Peyer's patch (tissue), 4 donors: ENCODE results near the gene PLIN4. TPM values are rescaled to one million over a fixed set of nuclear protein-coding genes. Genes with fewer than 3 reads are reported as not detected.

Experiments
- DNase-seq, 3 donors: peaks; one replicate each; pipeline ENCODE4 v3.0.0-alpha.2; 2017 to 2019
- H3K27ac ChIP-seq, 4 donors: fragments of 200-600 bp; sonication (generic); one replicate each; pipeline ENCODE4 v1.5.1; 2016 to 2019
- H3K27me3 ChIP-seq, 2 donors: fragments of 200-600 bp; sonication (generic); one replicate each; pipeline ENCODE4 v1.5.1; 2019
- H3K36me3 ChIP-seq, 3 donors: fragments of 200-600 bp; sonication (generic); one replicate each; pipeline ENCODE4 v1.5.1; 2016 to 2019
- H3K4me1 ChIP-seq, 4 donors: fragments of 200-600 bp; sonication (generic); one replicate each; pipeline ENCODE4 v1.5.1; 2016 to 2019
- H3K4me3 ChIP-seq, 4 donors: fragments of 200-600 bp; sonication (generic); 1 replicate in 3 of 4; 2 replicates in 1 of 4; pipeline ENCODE4 v1.5.1; 2016 to 2019; ENCODE audit warnings: mild to moderate bottlenecking in 1 of 4
- H3K9me3 ChIP-seq, 4 donors: fragments of 200-600 bp; sonication (generic); one replicate each; pipeline ENCODE4 v1.5.1; 2016 to 2019; ENCODE audit warnings: mild to moderate bottlenecking in 1 of 4
- POLR2A ChIP-seq, 2 donors: fragments of 450-650 bp; IDR thresholded peaks; one replicate each; pipeline ENCODE4 v1.5.1; 2017; ENCODE audit warnings: antibody characterized with exemption in 2 of 2, mild to moderate bottlenecking in 2 of 2, moderate library complexity in 2 of 2
- total RNA-seq, 4 donors: library from RNA; depleted of rRNA; stranded (reverse); fragments of >200 nt; gene quantifications; one replicate each; pipeline ENCODE4 v1.1.0, GENCODE V29; 2016
- TF ChIP-seq, protein P1 (sequence below), 6 experiments: fragments of 450-650 bp in 4 of 6; fragments of 200-600 bp in 2 of 6; sonication (generic) in 1 of 6; IDR thresholded peaks; one replicate each; pipeline ENCODE4 v1.5.1; 2017 to 2019; ENCODE audit warnings: antibody characterized with exemption in 6 of 6, mild to moderate bottlenecking in 3 of 6, moderate library complexity in 1 of 6

Gene PLIN4
- total RNA-seq, 4 donors from 2014 or later, result 0.83 to 5.1 (median 2.3) TPM

DNA sequence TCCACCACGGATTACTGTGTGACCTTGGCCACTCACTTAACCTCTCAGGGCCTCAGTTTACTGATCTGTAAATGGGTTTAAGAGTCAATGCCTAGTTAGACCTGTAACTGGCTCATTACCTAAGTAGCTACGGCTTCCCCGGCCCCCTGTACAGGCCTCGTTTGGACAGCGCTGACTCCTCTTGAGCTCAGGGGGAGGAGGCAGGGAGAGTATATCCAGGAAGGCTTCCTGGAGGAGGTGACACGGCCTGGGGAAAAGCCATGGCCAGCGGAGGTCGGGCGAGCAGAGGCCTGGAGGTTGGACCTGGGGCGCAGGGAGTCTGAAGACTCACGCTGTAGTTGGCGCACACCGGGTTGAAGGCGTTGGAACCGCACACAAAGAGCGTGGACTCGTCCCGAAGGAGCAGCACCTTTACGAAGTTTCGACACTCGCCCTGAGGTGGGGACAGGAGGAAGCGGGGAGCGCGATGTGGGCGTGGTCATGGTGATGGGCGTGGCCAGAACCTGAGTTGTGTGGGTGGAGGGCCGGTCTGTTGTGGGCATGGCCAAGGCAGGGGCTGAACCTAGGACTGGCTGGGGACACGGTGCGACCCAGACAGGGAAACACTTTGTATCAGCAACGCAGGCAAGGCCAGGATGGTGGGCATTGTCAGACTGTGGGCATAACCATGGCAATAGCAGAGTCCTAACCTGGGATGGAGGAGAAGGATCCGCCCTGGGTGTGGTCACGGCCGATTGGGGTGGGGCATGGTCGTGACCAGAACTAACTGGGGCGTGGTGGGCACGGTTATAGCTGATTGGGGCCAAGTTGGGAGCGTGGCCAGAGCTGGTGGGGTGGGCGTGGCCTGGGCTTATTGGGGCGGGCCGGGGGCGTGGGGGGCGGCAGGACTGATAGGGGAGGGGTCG, 37.6 kb upstream of the PLIN4 start:
- H3K4me3 ChIP-seq, result no peak overlapping the region
- H3K36me3 ChIP-seq, result no peaks in the 10 kb centered on the region
- H3K9me3 ChIP-seq, result no peaks in the 10 kb centered on the region
- no peaks in the 10 kb centered on the region for H3K27me3 ChIP-seq
- TF ChIP-seq POLR2A (IDR thresholded peaks at IDR 0.05), result no peak
- TF ChIP-seq, protein P1, sequence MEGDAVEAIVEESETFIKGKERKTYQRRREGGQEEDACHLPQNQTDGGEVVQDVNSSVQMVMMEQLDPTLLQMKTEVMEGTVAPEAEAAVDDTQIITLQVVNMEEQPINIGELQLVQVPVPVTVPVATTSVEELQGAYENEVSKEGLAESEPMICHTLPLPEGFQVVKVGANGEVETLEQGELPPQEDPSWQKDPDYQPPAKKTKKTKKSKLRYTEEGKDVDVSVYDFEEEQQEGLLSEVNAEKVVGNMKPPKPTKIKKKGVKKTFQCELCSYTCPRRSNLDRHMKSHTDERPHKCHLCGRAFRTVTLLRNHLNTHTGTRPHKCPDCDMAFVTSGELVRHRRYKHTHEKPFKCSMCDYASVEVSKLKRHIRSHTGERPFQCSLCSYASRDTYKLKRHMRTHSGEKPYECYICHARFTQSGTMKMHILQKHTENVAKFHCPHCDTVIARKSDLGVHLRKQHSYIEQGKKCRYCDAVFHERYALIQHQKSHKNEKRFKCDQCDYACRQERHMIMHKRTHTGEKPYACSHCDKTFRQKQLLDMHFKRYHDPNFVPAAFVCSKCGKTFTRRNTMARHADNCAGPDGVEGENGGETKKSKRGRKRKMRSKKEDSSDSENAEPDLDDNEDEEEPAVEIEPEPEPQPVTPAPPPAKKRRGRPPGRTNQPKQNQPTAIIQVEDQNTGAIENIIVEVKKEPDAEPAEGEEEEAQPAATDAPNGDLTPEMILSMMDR (IDR thresholded peaks at IDR 0.05), result no peak
- peak in 1 of 3 donors; percentile 49 for DNase-seq
- H3K27ac ChIP-seq, result no peak overlapping the region
- peaks cover 0 to 7% (median 0%) of the 10 kb centered on the region in 4 donors for H3K4me1 ChIP-seq

DNA sequence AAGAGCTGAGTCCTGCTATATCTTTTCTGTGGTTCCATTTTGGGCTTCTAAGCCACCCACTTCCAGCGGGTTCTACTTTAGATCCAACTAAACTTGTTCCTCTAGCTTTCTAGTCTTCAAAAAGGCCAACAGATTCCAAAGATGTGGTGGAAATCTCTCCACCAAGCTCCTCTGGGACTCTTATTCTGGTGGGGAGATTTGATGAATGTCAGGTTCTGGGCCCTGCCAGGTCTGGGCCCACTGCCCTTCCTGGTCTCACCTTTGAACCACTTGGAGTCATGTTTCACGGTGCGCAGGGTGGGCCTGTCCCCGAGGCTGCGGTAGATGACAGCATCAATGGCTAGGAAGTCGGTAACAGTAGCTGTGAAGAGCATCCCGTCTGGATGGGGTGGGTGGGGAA, 36.4 kb upstream of the PLIN4 start:
- H3K9me3 ChIP-seq, result no peaks in the 10 kb centered on the region
- DNase-seq, result no peak
- no peaks in the 10 kb centered on the region for H3K27me3 ChIP-seq
- H3K4me3 ChIP-seq, result no peak overlapping the region
- no peaks in the 10 kb centered on the region for H3K36me3 ChIP-seq
- TF ChIP-seq, protein P1 (IDR thresholded peaks at IDR 0.05), result no peak
- TF ChIP-seq POLR2A (IDR thresholded peaks at IDR 0.05), result no peak
- H3K27ac ChIP-seq, result no peak overlapping the region
- peaks cover 0 to 7% (median 0%) of the 10 kb centered on the region in 4 donors for H3K4me1 ChIP-seq

DNA sequence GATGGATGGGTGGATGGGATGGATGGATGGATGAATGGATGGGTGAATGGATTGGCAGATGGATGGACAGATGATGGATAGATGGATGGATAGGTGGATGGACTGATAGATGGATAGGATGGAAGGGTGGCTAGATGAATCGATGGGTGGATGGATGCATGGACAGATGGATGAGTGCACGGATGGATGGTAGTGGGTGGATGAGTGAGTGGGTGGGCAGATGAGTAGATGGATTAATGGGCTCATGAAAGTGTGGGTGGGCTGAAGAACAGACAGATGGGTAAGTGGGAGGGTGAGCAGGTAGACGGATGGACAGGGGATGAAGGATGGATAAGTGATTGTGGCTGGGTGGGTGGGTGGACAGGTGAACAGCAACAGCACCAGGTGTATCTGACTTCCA, 35.5 kb upstream of the PLIN4 start:
- TF ChIP-seq POLR2A (IDR thresholded peaks at IDR 0.05), result no peak
- TF ChIP-seq, protein P1 (IDR thresholded peaks at IDR 0.05), result no peak
- no peak overlapping the region for H3K27ac ChIP-seq
- H3K36me3 ChIP-seq, result no peaks in the 10 kb centered on the region
- no peak overlapping the region for H3K4me3 ChIP-seq
- H3K9me3 ChIP-seq, result no peaks in the 10 kb centered on the region
- no peaks in the 10 kb centered on the region for H3K27me3 ChIP-seq
- peaks cover 0 to 7% (median 0%) of the 10 kb centered on the region in 4 donors for H3K4me1 ChIP-seq
- DNase-seq, result no peak

DNA sequence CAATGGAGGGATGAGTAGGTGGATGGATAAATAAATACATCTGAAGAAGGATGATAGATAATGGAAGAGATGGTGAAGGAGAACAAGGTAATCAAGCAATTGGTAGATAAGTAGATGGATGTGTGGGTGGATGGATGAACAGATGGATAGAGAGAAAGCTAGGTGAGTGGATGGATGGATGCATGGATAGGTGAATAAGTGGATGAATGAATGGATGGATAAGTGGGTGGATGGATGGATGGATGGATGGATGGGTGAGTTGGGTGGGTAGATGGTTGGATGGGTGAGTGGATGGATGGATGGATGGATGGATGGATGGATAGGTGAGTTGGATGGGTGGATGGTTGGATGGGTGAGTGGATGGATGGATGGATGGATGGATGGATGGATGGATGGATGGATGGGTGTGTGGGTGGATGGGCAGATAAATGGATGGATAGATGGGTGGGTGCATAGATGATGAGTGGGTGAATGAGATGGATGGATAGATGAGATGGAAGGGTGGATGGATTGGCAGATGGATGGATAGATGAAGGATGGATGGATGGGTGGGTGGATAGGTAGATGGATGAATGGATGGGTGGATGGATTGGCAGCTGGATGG, 34.9 kb upstream of the PLIN4 start:
- no peaks in the 10 kb centered on the region for H3K36me3 ChIP-seq
- H3K27ac ChIP-seq, result no peak overlapping the region
- DNase-seq, result no peak
- no peaks in the 10 kb centered on the region for H3K27me3 ChIP-seq
- H3K9me3 ChIP-seq, result no peaks in the 10 kb centered on the region
- TF ChIP-seq, protein P1 (IDR thresholded peaks at IDR 0.05), result no peak
- TF ChIP-seq POLR2A (IDR thresholded peaks at IDR 0.05), result no peak
- H3K4me1 ChIP-seq, result peaks cover 0 to 6% (median 0%) of the 10 kb centered on the region in 4 donors
- H3K4me3 ChIP-seq, result no peak overlapping the region

DNA sequence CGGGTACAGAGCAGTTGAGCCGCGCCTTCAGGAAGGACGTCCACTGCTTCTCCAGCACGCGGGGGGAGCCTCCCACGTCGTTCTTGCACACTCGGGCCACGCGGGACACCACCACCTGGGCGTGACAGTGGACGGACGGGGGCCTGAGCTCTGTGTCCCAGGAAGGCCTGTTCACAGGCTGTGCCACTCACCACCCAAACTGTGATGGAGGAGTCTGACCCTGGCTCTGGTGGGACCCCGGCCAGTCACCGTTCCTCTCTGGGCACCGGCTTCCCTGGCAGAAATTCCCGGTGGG, 34.2 kb upstream of the PLIN4 start:
- H3K4me1 ChIP-seq, result no peaks in the 10 kb centered on the region
- TF ChIP-seq, protein P1 (IDR thresholded peaks at IDR 0.05), result no peak
- no peak for TF ChIP-seq POLR2A (IDR thresholded peaks at IDR 0.05)
- no peak for DNase-seq
- H3K4me3 ChIP-seq, result no peak overlapping the region
- H3K36me3 ChIP-seq, result no peaks in the 10 kb centered on the region
- H3K27ac ChIP-seq, result no peak overlapping the region
- H3K27me3 ChIP-seq, result no peaks in the 10 kb centered on the region
- no peaks in the 10 kb centered on the region for H3K9me3 ChIP-seq
